Right renal pelvis (tissue), 4 donors: Measurements from ENCODE around the gene ANAPC15. TPM values are rescaled to one million over a fixed set of nuclear protein-coding genes. Genes with fewer than 3 reads are reported as not detected.
A peak's percentile ranks its signal among the peaks of the same experiment; 100 is the strongest.

Experiments
- DNase-seq, 4 donors: peaks; one replicate each; pipeline ENCODE4 v3.0.0-alpha.2; 2013; ENCODE audit warnings: low read depth in 4 of 4, low spot score in 3 of 4, missing footprints in 1 of 4
- polyA plus RNA-seq, 4 donors: library from polyadenylated mRNA; unstranded; fragments of 120-200 nt; gene quantifications; one replicate each; pipeline ENCODE4 v1.2.1, GENCODE V29; 2013; ENCODE audit not compliant: insufficient read length in 4 of 4

The ANAPC15 gene
- polyA plus RNA-seq, 4 donors = 47.2 to 56.9 (median 53.0) TPM

DNA sequence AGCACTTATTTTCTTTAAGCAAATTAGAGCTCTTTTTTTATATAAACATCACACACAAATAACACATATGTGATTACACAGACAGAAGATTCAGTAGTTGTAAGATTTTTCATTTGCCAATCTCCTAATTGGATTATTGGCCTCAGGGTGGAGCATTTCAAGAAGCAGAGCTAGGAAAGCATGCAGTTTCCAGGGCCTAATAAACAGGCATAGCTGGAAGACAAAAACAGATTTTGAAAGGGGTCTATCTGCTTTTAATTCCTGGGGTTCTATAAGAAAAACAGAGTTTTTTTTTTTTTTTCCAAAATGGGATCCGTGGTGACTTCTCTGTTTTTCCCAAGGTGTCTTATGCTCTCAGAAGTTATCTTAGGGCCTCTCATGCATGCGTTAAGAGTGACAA is 15.4 kb upstream of the ANAPC15 start:
- no peak for DNase-seq

DNA sequence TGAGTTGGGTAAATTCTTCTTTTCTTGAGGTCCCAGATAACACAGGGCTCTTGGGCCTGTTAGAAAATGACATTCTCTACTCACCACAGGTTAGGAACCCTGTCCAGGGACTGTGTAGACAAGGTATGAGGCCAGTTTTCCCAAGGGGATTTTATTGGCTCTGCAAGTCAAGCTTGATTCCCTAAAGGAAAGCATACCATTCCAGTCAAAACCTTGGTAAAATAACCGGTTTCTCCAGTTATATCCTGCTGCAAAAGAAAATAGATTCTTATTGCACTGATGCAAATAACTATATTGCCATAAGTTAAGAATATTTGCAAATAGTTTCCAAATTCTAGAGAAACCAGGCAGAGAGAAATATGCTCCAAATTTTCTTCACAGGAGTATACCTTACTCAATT is 13.5 kb upstream of the ANAPC15 start:
- no peak for DNase-seq

DNA sequence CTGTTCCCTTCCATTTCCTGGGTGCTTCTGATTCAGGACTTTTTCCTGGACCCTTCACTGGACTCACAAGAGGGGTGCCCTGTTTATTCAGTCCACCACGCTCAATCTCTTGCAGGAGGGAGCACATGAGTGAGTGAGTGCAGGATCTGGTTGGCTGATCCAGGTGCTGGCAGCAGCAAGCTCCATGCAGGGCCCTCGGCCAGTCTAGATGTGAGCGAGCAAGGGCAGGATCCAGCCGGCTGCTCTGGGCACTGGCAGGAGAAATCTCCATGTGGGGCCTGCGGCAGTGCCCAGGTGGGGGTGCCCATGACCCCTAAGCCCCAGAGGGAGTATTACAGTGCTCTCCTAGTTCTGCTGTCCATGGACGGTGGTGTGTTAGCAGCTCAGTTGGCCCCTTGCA is 11.6 kb upstream of the ANAPC15 start:
- DNase-seq = no peak

DNA sequence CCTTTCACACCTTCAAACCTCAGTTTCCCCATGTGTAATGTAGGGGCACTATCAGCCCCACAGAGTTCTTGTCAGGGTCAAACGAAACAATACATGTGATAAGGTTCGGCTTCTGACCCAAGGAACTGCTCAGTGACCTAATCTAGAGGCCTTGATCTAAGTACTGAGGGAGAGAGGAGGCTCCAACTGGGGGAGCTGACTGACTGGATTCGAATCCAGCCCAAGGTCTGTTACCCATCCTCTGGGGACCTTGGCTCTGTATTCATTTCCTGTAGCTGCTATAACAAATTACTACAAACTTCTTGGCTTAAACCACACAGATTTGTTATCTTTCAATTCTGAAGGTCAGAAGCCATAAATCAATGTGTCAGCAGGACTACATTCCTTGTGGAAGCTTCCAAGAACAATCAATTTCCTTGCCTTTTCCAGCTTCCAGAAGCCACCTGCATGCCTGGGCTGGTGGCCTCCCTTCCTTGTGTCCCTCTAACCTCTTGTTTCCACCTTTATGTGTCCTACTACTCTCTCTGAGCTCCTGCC is 10.7 kb upstream of the ANAPC15 start:
- no peak for DNase-seq

DNA sequence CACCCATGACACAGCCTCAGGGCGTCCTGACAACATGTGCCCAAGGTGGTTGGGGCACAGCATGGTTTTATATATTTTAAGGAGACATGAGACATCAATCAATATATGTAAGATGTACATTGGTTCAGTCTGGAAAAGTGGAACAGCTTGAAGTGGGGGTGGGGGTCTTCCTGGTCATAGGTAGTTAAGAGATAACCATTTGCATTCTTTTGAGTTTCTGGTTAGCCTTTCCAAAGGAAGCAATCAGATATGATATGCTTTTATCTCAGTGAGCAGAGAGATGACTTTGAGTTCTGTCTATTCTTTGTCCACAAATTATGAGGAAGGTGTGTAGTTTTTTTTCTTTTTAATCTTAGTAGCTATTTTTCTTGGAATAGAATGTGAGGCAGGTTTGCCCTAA is 10.1 kb upstream of the ANAPC15 start:
- no peak for DNase-seq

DNA sequence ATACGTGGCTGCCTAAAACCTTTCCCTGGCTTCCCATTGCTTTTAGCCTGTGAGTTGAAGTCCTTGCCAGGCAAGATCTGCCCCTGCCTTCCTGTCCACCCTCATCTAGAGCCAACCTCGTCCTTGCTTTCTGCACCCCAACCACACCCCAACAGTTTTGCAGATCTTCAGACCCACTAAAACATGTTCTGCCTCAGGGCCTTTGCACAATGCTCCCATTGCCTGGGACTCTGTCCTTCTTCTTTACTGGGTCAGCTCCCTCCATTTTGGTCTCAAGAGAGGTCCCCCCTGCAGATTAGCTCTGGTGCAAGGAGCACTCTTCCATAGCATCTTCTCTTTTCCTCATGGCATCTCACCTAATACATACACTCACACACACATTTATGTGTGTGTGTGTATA is 8.4 kb upstream of the ANAPC15 start:
- no peak for DNase-seq

DNA sequence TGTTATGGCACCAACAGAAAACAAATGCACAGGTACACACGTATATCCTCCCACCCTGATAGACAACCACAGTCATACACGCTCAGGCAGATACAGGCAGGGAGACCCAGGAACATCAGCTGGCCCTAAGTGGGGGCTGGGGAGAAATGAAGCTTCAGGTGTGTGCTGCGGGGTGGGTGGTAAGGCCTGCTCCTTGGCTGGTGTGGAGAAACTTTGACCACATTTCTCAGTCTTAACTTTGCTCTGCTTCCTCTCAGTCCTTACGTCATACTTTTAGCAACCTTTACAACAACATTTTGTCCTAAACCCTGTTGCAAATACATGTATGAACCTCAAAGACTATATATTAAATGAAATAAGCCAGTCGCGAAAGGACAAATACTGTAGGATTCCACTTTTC is 6.7 kb upstream of the ANAPC15 start:
- DNase-seq = no peak

DNA sequence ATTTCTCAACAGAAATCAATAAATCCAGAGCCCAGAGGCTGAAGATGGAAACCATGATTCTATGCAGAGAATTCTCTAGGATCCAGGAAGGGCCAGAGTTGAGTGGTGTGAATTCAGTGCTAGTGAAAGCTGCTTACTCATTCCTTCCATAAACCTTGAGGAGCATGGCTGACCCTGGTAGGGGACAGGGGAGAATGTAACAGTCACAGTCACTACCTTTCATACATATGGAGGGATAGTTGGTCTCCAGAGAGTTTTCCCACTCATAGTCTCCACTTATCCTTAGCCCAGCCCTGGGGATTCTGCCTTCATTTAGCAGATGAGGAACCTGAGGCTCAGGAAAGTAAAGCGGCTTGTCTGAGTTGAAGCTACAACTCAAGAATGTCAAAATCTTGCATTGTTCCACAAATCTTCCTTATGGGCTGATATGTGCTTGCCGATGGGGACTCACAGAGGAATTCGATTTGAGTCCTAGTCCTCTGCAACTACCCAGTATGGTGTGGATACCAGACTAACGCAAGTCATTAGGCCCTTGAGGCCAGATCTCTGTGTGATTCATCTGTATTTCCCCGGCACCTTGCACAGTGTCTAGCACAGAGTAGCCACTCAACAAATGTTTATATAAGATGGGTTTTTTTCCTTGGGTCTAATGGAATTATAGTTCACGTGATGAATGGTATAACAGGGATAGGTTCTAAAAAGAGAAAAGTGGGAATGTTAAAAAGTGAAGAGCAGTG is 3.7 kb upstream of the ANAPC15 start:
- DNase-seq = no peak

DNA sequence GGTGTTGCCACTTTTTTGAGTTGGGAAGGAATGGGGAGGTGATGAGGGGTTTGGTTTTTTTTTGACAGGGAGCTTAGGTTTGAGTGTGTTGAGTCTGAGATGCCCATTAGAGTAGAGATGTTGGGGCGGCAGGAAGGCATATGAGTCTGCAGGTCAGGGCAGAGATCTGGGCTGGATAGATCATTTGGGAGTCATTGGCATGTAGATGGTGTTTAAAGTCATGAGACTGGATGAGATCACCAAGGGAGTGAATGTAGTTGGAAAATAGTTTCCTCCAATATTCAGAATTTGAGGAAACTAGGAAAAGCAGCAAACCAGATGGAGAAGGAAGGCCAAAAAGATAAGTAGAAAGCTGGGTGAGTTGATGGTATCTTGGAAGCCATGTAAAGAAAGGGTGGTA is 2.1 kb upstream of the ANAPC15 start:
- DNase-seq = no peak

DNA sequence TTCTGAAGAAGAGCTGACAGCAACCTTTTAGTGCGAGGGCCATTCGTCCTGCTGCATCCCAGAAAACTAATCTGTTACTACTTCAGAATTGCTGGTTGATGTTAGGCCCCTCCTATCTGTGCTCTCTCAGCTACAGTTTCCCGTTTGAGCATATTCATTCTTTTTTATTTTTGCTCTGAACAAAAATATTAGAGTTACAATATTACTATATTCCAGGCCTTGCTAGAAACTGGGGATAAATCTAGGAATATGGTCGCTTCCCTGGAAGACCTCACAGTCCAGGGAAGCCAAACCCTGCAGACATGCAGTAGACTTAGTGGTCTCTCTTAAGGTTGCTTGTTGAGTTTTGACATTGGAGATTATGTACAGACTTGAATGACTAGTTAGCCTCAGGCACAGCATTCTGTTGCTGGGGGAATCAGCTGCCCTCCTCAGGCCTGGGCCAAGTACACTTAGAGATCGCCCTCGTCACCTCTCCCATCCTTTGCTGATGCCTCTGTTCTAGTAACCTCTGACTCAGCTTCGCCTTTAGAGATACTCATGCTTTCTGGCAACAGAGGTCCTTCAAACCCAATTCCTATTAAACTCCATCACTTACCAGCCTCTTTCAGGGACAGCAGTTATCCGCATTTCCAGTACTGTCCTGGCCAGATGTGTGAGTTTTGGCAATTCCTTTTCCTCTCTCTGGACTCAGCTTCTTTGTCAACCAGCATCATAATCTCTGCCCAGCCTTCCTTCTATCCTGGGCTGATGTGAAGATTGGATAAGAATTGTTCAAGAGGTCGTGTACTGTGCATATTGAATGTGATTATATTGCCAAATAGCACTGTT is 698 bp upstream of the ANAPC15 start:
- no peak for DNase-seq

DNA sequence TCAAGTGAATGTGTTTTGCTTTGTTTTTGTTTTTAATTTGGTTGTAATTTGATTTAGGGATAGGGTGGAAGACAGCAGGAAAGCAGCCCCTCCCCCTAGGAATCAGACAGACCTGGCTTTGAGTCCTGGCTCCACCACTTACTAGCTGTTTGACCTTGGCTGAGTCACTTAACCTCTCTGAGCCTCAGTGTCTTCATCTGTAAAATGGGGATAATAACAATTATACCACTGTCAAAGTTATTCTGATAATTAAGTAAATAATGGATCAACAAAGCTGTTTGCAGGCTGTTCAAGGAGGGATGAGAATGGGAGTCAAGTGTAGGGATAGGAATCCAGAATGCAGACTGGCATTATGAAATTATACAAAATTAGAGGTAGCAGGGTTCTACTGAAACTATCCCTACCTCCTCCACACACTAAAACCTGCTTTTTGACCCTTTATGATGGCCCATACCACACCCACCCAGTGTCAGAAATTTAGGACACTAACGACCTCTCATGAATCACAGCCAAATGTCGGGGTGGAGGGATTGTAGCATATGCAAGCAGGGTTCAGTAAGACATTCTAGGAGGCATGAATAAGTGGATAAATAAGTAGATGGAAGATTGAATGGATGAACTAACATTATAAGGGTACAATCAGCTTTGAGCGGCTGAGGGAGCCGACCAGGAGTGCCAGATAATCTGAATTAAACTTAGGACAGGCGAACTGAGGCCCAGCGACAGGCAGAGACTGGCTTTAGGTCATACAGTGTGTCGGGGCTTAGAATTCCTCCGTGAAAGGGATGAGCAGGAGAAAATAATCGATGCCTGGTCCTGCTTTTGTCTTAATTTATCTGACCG is 974 bp downstream of the ANAPC15 start:
- DNase-seq = no peak

DNA sequence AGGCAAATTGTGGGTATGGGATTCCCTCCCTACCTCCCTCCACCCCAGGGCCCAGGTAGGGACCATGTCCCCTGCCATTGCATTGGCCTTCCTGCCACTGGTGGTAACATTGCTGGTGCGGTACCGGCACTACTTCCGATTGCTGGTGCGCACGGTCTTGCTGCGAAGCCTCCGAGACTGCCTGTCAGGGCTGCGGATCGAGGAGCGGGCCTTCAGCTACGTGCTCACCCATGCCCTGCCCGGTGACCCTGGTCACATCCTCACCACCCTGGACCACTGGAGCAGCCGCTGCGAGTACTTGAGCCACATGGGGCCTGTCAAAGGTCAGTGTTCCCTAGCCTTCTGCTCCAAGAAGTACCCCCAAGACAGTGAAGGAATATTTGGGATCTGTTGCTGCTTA is 6.6 kb downstream of the ANAPC15 start, which contains the start of gene TOMT:
TOMT (plus strand) TSS at position 37 of the 400 bp plus-strand sequence; CDS start at position 65, 28 bp downstream.
- DNase-seq = no peak

DNA sequence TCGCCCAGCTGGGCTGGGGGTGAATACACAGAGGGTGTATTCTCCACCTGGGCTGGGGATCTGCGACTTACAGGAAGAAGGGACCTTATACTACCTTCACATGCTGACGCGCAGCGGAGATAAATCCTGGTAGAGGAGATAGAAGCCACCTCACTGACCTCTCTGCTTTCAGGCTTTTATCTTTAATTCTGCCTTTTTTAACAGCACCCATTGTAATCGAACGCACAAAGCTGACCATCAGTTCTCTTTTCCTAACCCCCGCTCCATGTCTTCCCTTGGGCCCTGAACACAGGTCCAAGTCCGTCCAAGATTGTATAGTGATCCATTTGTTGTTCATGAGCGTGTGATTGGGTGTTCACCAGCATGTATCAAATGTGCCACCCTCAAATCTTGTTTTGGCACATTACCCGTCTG is 8.7 kb downstream of the ANAPC15 start:
- no peak for DNase-seq

DNA sequence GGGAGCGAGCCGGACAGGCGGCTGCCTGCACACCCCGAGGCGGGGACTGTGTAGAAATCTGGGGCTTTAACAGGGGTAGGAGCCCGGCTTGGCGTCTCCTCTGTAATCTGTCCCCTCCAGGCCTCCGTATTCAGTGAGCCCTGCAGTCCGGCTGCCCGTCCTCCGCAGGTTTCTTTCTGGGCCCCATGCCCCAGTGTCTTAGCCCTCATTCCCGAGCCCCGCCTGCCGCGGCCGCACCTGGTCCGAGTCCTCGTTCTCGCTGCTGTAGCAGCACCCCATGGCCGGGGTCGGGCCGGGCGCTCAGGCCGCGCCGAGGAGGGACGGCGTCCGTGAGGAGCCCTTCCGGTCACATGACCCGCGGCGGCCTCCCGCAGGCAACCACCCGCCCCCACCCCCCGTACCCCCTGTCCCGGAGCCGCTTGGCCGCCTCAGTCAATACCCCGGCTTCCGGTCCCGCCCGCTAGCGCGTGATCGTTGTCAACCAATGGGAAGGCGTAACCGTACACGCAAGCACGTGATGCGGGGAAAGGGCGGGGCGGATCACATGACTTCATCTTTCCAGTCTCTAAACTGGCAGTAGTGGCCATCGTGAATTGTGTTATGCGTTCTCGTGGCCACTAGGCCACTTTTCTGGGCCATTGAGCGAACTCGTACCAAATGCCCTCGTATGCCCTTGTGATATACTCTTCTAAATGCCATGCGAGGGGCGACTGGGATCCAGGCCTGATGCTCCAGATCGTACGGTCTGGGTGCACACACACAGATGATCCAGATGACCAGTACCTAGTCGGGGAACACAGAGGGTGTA is 9.3 kb downstream of the ANAPC15 start, which contains the start of gene LAMTOR1:
LAMTOR1 (minus strand) TSS at position 352 of the 808 bp plus-strand sequence; CDS start at position 279, 73 bp downstream.
- peak; percentile 95 to 99 (median 98) for DNase-seq

DNA sequence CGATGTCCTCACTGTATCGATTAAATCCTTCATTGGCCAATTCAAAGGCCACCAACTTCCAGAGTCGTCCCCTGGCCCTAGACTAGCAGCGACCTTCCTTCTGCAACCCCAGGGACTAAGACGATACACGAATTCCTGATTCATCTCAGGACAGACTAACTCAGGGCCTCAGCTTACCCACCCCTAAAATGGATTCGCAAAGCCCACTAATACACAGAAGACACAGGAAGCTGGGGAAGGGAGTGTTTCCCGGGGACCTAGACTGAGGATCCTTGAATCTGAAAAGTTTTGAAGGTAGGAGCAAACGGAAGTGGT is 9.9 kb downstream of the ANAPC15 start:
- no peak for DNase-seq

DNA sequence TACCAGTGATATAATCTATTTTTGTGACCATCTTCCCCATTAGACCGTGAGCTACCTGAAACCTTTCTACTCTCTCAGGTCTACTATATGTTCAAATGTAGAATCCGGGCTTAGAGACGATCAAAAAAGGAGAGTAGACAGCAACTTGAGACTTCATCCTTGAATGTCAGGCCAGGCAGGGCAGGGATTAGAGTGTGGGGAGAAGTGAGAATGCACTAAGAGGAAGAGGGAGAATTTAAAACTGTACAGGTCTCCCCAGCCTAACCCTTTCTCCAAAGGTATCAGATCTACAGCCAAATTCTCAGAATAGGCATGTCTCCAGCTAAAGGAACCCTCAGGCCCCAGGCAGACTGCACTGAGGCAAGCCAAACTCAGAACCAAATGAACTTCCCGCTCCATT is 10.3 kb downstream of the ANAPC15 start:
- no peak for DNase-seq

DNA sequence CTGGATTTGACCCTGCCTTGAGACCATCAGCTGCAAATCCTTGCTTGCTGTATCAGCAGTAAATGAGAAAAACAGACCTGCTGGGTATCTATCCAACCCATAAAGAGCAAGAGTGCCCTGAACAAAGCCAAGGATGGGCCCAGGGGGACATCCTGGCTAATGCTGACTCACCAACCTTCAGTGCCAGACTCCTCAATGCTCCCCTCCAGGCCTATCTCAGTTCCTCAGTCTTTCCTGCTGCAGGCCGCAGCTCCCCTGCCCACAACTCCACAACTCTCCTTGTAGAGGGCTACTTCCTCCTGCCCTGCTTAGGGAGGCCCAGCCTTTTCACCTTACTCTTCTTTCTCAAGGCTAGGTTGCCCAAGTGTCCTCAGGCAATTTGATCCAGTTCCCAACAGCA is 12.0 kb downstream of the ANAPC15 start:
- no peak for DNase-seq

DNA sequence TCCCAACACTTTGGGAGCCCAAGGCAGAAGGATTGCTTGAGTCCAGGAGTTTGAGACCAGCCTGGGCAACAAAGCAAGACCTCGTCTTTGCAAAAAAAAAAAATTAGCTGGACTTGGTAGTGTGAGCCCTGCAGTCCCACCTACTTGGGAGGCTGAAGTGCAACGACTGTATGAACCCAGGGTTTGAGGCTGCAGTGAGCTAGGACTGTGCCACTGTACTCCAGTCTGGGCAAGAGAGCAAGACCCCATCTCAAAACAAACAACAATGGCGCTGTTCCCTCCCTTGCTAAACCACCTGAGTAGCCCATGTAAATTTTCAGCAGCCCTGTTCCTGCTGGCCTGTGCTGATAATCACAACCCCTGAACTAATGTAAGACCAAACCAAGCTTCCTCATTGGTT is 12.5 kb downstream of the ANAPC15 start:
- DNase-seq = no peak

DNA sequence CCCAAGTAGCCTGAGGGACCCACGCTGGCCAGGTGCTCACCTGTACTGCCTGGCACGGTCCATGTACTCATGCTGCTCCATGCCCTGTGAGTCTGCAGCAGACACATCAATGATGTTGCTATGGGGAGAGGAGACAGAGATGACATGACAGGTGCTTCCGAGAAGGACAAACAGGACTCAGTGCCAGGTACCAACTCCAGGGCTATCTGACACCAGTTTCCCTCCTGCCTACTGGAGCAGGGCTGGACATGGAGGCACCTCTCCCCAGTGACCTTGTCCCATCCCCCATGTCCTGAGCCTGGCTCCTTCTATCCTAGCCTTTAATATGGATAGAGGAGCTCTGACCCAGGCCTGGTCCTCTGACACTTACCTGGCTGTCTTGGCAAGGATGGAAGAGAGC is 13.8 kb downstream of the ANAPC15 start:
- DNase-seq = no peak

DNA sequence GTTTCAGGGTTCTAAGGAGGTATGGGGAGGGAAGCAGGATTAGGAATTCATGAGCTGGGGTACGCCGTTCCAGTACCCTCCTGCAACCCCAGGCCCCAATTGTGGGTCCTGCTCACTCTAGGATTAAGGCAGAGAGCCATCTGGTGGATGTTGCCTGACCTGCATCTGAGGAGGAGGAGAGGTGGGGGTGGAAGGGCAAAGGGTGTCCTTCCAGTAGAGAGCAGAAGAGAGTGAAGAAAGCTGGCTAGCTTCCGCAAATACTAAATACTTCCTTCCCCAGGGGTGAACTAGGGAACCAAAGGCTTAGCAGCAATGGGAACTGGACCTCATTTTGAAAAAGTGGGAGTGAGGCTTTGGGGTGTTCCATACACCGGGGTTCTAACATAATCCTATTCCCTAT is 21.2 kb downstream of the ANAPC15 start:
- DNase-seq = peak in 2 of 4 donors; percentile 54 to 55
